B cell (primary cell): ENCODE measurements around the gene NIPSNAP3A.

Experiments used
- CTCF ChIP-seq: fragments of 200-600 bp; IDR thresholded peaks from one replicate; pipeline ENCODE4 v1.8.0; 2022; ENCODE audit warnings: antibody characterized with exemption, mild to moderate bottlenecking
- EZH2 ChIP-seq: IDR thresholded peaks from 2 replicates; pipeline ENCODE4 v1.6.1; 2012; ENCODE audit warnings: borderline replicate concordance, low read depth, mild to moderate bottlenecking, moderate library complexity, low read length; ENCODE audit not compliant: insufficient read depth, poor library complexity, severe bottlenecking

GRCh38 chr9:104800068-104800785, 52.7 kb downstream of the NIPSNAP3A start:
- TF ChIP-seq CTCF, result no peak
- TF ChIP-seq EZH2, result no peak
